Lung (tissue), 12 donors: Measurements from ENCODE around the gene RNF212B. TPM values are rescaled to one million over a fixed set of nuclear protein-coding genes. Genes with fewer than 3 reads are reported as not detected.

Source experiments
- ATAC-seq: fragments of 200-7000 bp; cut with Tn5 transposase; one replicate; pipeline ENCODE4 v1.9.1; 2020; ENCODE audit warnings: moderate number of reproducible peaks; ENCODE audit not compliant: insufficient read depth, low FRiP score
- DNase-seq, 3 donors: peaks; one replicate each; pipeline ENCODE4 v3.0.0-alpha.2; 2013 to 2017
- H3K27ac ChIP-seq, 2 donors: one replicate each; pipeline ENCODE4 v1.5.1; 2013; ENCODE audit warnings: mild to moderate bottlenecking in 2 of 2, moderate library complexity in 2 of 2, control low read depth in 1 of 2, inconsistent platforms in 1 of 2, low read depth in 1 of 2, low read length in 1 of 2
- H3K27me3 ChIP-seq, 3 donors: one replicate each; pipeline ENCODE4 v1.5.1; 2013; ENCODE audit warnings: low read length in 2 of 3; ENCODE audit not compliant: control insufficient read depth in 3 of 3, insufficient read depth in 3 of 3
- H3K36me3 ChIP-seq, 4 donors: one replicate each; pipeline ENCODE4 v1.5.1; 2013; ENCODE audit warnings: low read length in 4 of 4, mild to moderate bottlenecking in 1 of 4, moderate library complexity in 1 of 4; ENCODE audit not compliant: control insufficient read depth in 4 of 4, insufficient read depth in 4 of 4
- H3K4me1 ChIP-seq, 5 donors: one replicate each; pipeline ENCODE4 v1.5.1; 2013; ENCODE audit warnings: low read length in 5 of 5, mild to moderate bottlenecking in 2 of 5, moderate library complexity in 1 of 5; ENCODE audit not compliant: control insufficient read depth in 5 of 5, insufficient read depth in 5 of 5
- H3K4me3 ChIP-seq: one replicate; pipeline ENCODE4 v1.5.1; 2013; ENCODE audit warnings: mild to moderate bottlenecking, control low read depth, moderate library complexity
- H3K9ac ChIP-seq, 2 donors: one replicate each; pipeline ENCODE4 v1.5.1; 2013; ENCODE audit warnings: low read length in 2 of 2, control low read depth in 1 of 2; ENCODE audit not compliant: insufficient read depth in 1 of 2
- H3K9me3 ChIP-seq, 4 donors: one replicate each; pipeline ENCODE4 v1.5.1; 2013; ENCODE audit warnings: low read length in 3 of 4, mild to moderate bottlenecking in 1 of 4, moderate library complexity in 1 of 4; ENCODE audit not compliant: control insufficient read depth in 4 of 4, insufficient read depth in 3 of 4
- CTCF ChIP-seq: IDR thresholded peaks from 2 replicates; pipeline ENCODE4 v1.5.1; 2012; ENCODE audit warnings: mild to moderate bottlenecking; ENCODE audit errors: control extremely low read depth, extremely low read depth
- WGBS, 2 donors: extraction: QIAGEN DNeasy Blood & Tissue Kit; methylation state at CpG; one replicate each; pipeline ENCODE4 v1.1.7; 2013; 5-methylcytosine and 5-hydroxymethylcytosine counted together
- polyA plus RNA-seq, 2 donors: library from polyadenylated mRNA; stranded (reverse); fragments of 200-250 nt; gene quantifications; one replicate each; pipeline ENCODE4 v1.2.1, GENCODE V29; 2013
- total RNA-seq, 2 donors: library from RNA; depleted of rRNA in 1 of 2; stranded (reverse); fragments of >200 nt in 1 of 2; gene quantifications; one replicate each; pipeline ENCODE4 v1.2.1, GENCODE V29; 2014 to 2021
- donor health status: control.
- donor health status: control.
- donor health status: Bipolar disorder and iron deficiency.
- donor health status: healthy.
- donor health status: DM: yes; HTN: yes; CAD: no.

The RNF212B gene
- total and polyA plus RNA-seq, 4 donors: 0.09 TPM; not detected in 3

GRCh38 chr14:23306412-23307145, 68.8 kb downstream of the RNF212B start, which contains the start of gene BCL2L2:
TSS of gene BCL2L2 (plus strand) at chr14:23306833. CDS start at chr14:23307768, 935 bp downstream.
- DNase-seq: peak; percentile 94 to 96 (median 95)

GRCh38 chr14:23307146-23307530, 69.4 kb downstream of the RNF212B start:
- H3K9me3 ChIP-seq: no peaks in the 10 kb centered on the region
- H3K4me1 ChIP-seq: peaks cover 0 to 21% (median 12%) of the 10 kb centered on the region in 5 donors
- peak overlapping the region; percentile 60 to 86 for H3K9ac ChIP-seq
- H3K36me3 ChIP-seq: peaks cover 0 to 31% (median 18%) of the 10 kb centered on the region in 4 donors
- ATAC-seq (no peak), DNase-seq (no peak)
- H3K27me3 ChIP-seq: no peaks in the 10 kb centered on the region
- no peak for TF ChIP-seq CTCF
- peak overlapping the region; percentile 74 to 96 for H3K27ac ChIP-seq
- 10 to 23% methylated on average over 5 of the region's 5 CpGs for WGBS, 2 donors
- H3K4me3 ChIP-seq: peak overlapping the region; percentile 85

More at GRCh38 chr14:23306412-23307145, 68.8 kb downstream of the RNF212B start, which contains the start of gene BCL2L2:
- no peak for TF ChIP-seq CTCF
- peak within 1 kb of the TSS; percentile 60 to 90 for H3K9ac ChIP-seq
- 1 to 3% methylated on average over 24 of the region's 24 CpGs for WGBS, 2 donors
- no peaks in the 10 kb centered on the region for H3K9me3 ChIP-seq
- peaks cover 0 to 27% (median 18%) of the 10 kb centered on the region in 4 donors for H3K36me3 ChIP-seq
- H3K27me3 ChIP-seq: no peaks in the 10 kb centered on the region
- peak within 1 kb of the TSS; percentile 85 for H3K4me3 ChIP-seq
- ATAC-seq: peak; percentile 63
- H3K27ac ChIP-seq: peak within 1 kb of the TSS; percentile 74 to 96
- peaks cover 0 to 21% (median 12%) of the 10 kb centered on the region in 5 donors for H3K4me1 ChIP-seq

- H3K27me3 ChIP-seq: no peaks in the 10 kb centered on the region
- peaks cover 0 to 31% (median 18%) of the 10 kb centered on the region in 4 donors for H3K36me3 ChIP-seq
- ATAC-seq (no peak), DNase-seq (no peak)
- H3K4me3 ChIP-seq: no peak overlapping the region
- no peak for TF ChIP-seq CTCF
- peaks cover 0 to 21% (median 12%) of the 10 kb centered on the region in 5 donors for H3K4me1 ChIP-seq
- H3K27ac ChIP-seq: peak overlapping the region; percentile 34 to 74
- H3K9ac ChIP-seq: peak overlapping the region; percentile 60 to 86
- WGBS, 2 donors: 85 to 90% methylated on average over 22 of the region's 22 CpGs
- H3K9me3 ChIP-seq: no peaks in the 10 kb centered on the region
Observed at GRCh38 chr14:23307687-23308644, 70.2 kb downstream of the RNF212B start.
